A549 (cell line): ENCODE results near the gene TOR2A. TPM values are rescaled to one million over a fixed set of nuclear protein-coding genes. Genes with fewer than 3 reads are reported as not detected.

ENCODE experiments used
- ATAC-seq, 2 experiments: fragments of 200-7000 bp in 1 of 2; fragments of >200 bp in 1 of 2; cut with Nextera tagmentation in 1 of 2; cut with Tn5 transposase in 1 of 2; 3 replicates each; pipeline versions ENCODE4 v1.8.0 to v1.9.1; 2018 to 2020; ENCODE audit warnings: mild to moderate bottlenecking in 1 of 2, moderate library complexity in 1 of 2
- CTCF ChIA-PET: fragments of 300-600 bp; sonication (Branson Sonifier 250); formaldehyde crosslinking; extraction: SDS; loops from one replicate; lab custom pipeline; 2021; ENCODE audit warnings: antibody characterized with exemption, inconsistent platforms; lab: Yijun Ruan, JAX
- POLR2A ChIA-PET: fragments of 350-600 bp; formaldehyde crosslinking; extraction: SDS; loops from one replicate; lab custom pipeline; 2021; ENCODE audit warnings: antibody characterized with exemption, inconsistent platforms; lab: Yijun Ruan, JAX
- DNase-seq, 2 experiments: peaks; one replicate each; pipeline versions ENCODE4 v3.0.0 to v3.0.0-alpha.2; 2011 to 2016; ENCODE audit warnings: low read depth in 1 of 2, low spot score in 1 of 2
- FAIRE-seq: peaks from 2 replicates; lab custom pipeline; 2011; peaks lifted over from hg19 to GRCh38; lab: Jason Lieb, UNC
- H3K27ac ChIP-seq, 2 experiments: fragments of >200 bp; sonication (Bioruptor Twin); formaldehyde crosslinking; 3 replicates each; pipeline ENCODE4 v1.5.1; 2016 to 2017
- H3K4me1 ChIP-seq: fragments of >200 bp; sonication (Bioruptor Twin); formaldehyde crosslinking; 3 replicates; pipeline ENCODE4 v1.6.1; 2016
- H3K4me2 ChIP-seq: fragments of >200 bp; sonication (Bioruptor Twin); formaldehyde crosslinking; 3 replicates; pipeline ENCODE4 v1.6.1; 2016
- H3K4me3 ChIP-seq: fragments of >200 bp; sonication (Bioruptor Twin); formaldehyde crosslinking; 3 replicates; pipeline ENCODE4 v1.5.1; 2016
- H3K9me3 ChIP-seq: fragments of >200 bp; sonication (Bioruptor Twin); formaldehyde crosslinking; 3 replicates; pipeline ENCODE4 v1.6.1; 2016
- CEBPB ChIP-seq, 2 experiments: fragments of >200 bp in 1 of 2; sonication (Bioruptor Twin) in 1 of 2; formaldehyde crosslinking in 1 of 2; IDR thresholded peaks; 2 replicates each; pipeline ENCODE4 v1.6.1; 2012 to 2016
- EP300 ChIP-seq, 2 experiments: fragments of >200 bp; sonication (Bioruptor Twin); formaldehyde crosslinking; IDR thresholded peaks; 2 replicates in 1 of 2; 3 replicates in 1 of 2; pipeline ENCODE4 v1.6.1; 2016 to 2017
- GATA3 ChIP-seq: IDR thresholded peaks from 2 replicates; pipeline ENCODE4 v1.6.1; 2012; ENCODE audit warnings: borderline replicate concordance
- HOXA7 ChIP-seq: fragments of 250-450 bp; sonication (Bioruptor Pico); IDR thresholded peaks from 2 replicates; pipeline ENCODE4 v1.5.0; 2020; ENCODE audit warnings: mild to moderate bottlenecking, moderate library complexity
- JUN ChIP-seq, 2 experiments: fragments of >200 bp; sonication (Bioruptor Twin); formaldehyde crosslinking; IDR thresholded peaks; 2 replicates in 1 of 2; 3 replicates in 1 of 2; pipeline ENCODE4 v1.6.1; 2016 to 2017
- MAFK ChIP-seq: fragments of 450-650 bp; IDR thresholded peaks from 2 replicates; pipeline ENCODE4 v1.6.1; 2014; ENCODE audit not compliant: partially characterized antibody
- MAZ ChIP-seq: fragments of 150-350 bp; IDR thresholded peaks from 2 replicates; pipeline ENCODE4 v1.6.1; 2014; ENCODE audit warnings: antibody characterized with exemption, low read depth, low read length, borderline replicate concordance
- MYC ChIP-seq: IDR thresholded peaks from 2 replicates; pipeline ENCODE4 v1.6.1; 2012; ENCODE audit warnings: mild to moderate bottlenecking, inconsistent platforms, low read length, improper control_type of control experiment, borderline replicate concordance
- NR3C1 ChIP-seq: fragments of >200 bp; sonication (Bioruptor Twin); formaldehyde crosslinking; IDR thresholded peaks from 3 replicates; pipeline ENCODE4 v1.6.1; 2017
- PHF8 ChIP-seq: fragments of 200-600 bp; sonication (generic); IDR thresholded peaks from 2 replicates; pipeline ENCODE4 v1.6.1; 2016; ENCODE audit warnings: low read depth, mild to moderate bottlenecking, antibody characterized with exemption, moderate library complexity, borderline replicate concordance
- POLR2A ChIP-seq: IDR thresholded peaks from 2 replicates; pipeline ENCODE4 v1.6.1; 2012; ENCODE audit warnings: mild to moderate bottlenecking, low read length
- POLR2AphosphoS2 ChIP-seq: conservative IDR thresholded peaks from 2 replicates; pipeline ENCODE4 v1.6.1; 2012; ENCODE audit warnings: low read length, improper control_type of control experiment, inconsistent platforms
- RAD21 ChIP-seq, 2 experiments: fragments of >200 bp in 1 of 2; sonication (Bioruptor Twin) in 1 of 2; formaldehyde crosslinking in 1 of 2; IDR thresholded peaks in 1 of 2; conservative IDR thresholded peaks in 1 of 2; 2 replicates in 1 of 2; 3 replicates in 1 of 2; pipeline ENCODE4 v1.6.1; 2012 to 2018; ENCODE audit warnings: inconsistent platforms in 1 of 2
- RFX5 ChIP-seq: fragments of 450-650 bp; IDR thresholded peaks from 2 replicates; pipeline ENCODE4 v1.7.1; 2014; ENCODE audit warnings: antibody characterized with exemption, mild to moderate bottlenecking, moderate library complexity
- SMC3 ChIP-seq: fragments of >200 bp; sonication (Bioruptor Twin); formaldehyde crosslinking; IDR thresholded peaks from 3 replicates; pipeline ENCODE4 v1.6.1; 2018; ENCODE audit warnings: inconsistent platforms
- TP53 ChIP-seq: fragments of 250-450 bp; sonication (Bioruptor Pico); IDR thresholded peaks from 2 replicates; pipeline ENCODE4 v1.5.0; 2021; ENCODE audit warnings: mild to moderate bottlenecking, moderate library complexity
- ZC3H11A ChIP-seq: fragments of 450-650 bp; IDR thresholded peaks from 2 replicates; pipeline ENCODE4 v1.6.1; 2014; ENCODE audit warnings: antibody characterized with exemption, mild to moderate bottlenecking
- ZNF302 ChIP-seq: fragments of 250-450 bp; sonication (Bioruptor Pico); IDR thresholded peaks from 2 replicates; pipeline ENCODE4 v1.9.0; 2021; ENCODE audit warnings: inconsistent platforms, mild to moderate bottlenecking, moderate library complexity
- WGBS: methylation state at CpG from one replicate; pipeline ENCODE4 v1.1.6; 2017; ENCODE audit errors: missing lambda C conversion rate; 5-methylcytosine and 5-hydroxymethylcytosine counted together
- polyA minus RNA-seq: library from RNA; depleted of rRNA, polyadenylated mRNA; stranded (reverse); fragments of >200 nt; gene quantifications from 2 replicates; pipeline ENCODE4 v1.2.3, GENCODE V29; 2011; rRNA and poly(A)+ RNA removed
- polyA plus RNA-seq, 4 experiments: library from polyadenylated mRNA; depleted of rRNA in 3 of 4; stranded (reverse); fragments of >200 nt; fragmentation: RNase III in 1 of 4; extraction: RNeasy Plus Mini Kit Qiagen cat#74134 plus additional on column Dnase treatment in 1 of 4; gene quantifications; 2 replicates in 3 of 4; 3 replicates in 1 of 4; pipeline ENCODE4 v1.2.3, GENCODE V29; 2011 to 2017
- TF ChIP-seq, protein P1 (sequence below): fragments of >200 bp; sonication (Bioruptor Twin); formaldehyde crosslinking; IDR thresholded peaks from 3 replicates; pipeline ENCODE4 v1.5.1; 2016
- TF ChIP-seq, protein P2 (sequence below): fragments of >200 bp; sonication (Bioruptor Twin); formaldehyde crosslinking; IDR thresholded peaks from 3 replicates; pipeline ENCODE4 v1.6.1; 2016
- TF ChIP-seq, protein P3 (sequence below): fragments of 450-650 bp; IDR thresholded peaks from 2 replicates; pipeline ENCODE4 v1.6.1; 2014; ENCODE audit warnings: antibody characterized with exemption
- TF ChIP-seq, protein P4 (sequence below): IDR thresholded peaks from 2 replicates; pipeline ENCODE4 v1.6.1; 2012

The TOR2A gene
- polyA plus RNA-seq (2011; rRNA removed) (4.9 and 5.5 TPM in 2 replicates), polyA plus RNA-seq (2017; fragmentation: RNase III; extraction: RNeasy Plus Mini Kit Qiagen cat#74134 plus additional on column Dnase treatment) (9.4 to 9.6 TPM (median 9.5 TPM) in 3 replicates), polyA minus RNA-seq (4.1 and 5.1 TPM in 2 replicates)
- 15.0 and 22.1 TPM in 2 replicates for polyA plus RNA-seq (2012; cell fraction: cytosol; rRNA removed)
- 19.8 and 27.2 TPM in 2 replicates for polyA plus RNA-seq (2012; cell fraction: nucleus; rRNA removed)

DNA sequence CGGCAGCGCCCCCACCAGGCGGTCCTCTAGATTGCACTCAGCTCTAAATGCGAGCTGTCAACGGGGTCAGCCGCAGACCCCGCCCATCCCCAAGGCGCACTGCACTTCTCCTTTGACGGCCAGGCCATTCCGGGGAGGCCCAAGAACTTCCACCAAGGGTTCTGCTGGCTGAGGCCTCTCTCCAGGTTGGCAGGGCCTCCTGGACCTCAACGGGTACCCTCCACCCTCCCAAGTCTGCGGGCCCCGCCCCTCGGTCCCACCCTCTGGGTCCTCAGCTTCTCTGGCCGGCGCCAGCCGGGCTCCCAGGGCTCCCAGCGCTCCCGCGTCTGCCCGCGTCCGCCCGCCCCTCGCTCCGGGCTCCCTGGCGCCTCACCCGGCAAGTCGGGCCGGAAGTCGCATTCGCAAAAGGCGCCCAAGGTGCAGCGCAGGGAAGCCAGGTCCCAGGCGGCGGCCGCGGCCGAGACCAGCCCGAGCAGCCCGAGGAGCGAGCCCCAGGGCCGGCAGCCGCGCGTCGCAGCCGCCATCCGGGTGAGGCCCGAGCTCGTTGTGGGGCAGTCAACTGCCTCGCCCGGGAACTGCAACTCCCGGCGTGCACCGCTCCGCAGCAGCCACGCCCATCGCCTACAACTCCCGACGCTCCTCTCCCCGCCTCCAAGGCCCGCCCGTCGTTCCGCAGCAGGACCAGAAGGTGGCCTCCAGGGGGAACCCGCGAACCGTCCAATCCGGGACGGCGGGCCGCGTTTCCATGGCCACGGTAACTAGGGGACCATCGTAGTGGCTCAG is at the start of gene TOR2A:
Gene TOR2A, minus strand, starts transcription at position 548 of the 783 bp plus-strand sequence. Its CDS starts 24 bp downstream, at position 524.
- ChIA-PET CTCF (interaction anchor here (0.5 to 15.7 kb wide), 117 partner anchors 10 to 686 kb away, joined by 3 to 243 read pairs (median 5); partner anchors contain the start of genes CDK9, CFAP157, FPGS and LRSAM1), POLR2A (interaction anchor here (0.5 to 2.0 kb wide), 11 partner anchors 19 to 359 kb away, joined by 3 to 12 read pairs (median 3); partner anchors contain the start of genes CDK9, LRSAM1, PTRH1 and RPL12)
- peak within 1 kb of the TSS; percentile 96 for H3K27ac ChIP-seq
- no peaks in the 10 kb centered on the region for H3K9me3 ChIP-seq
- FAIRE-seq (peak; percentile 56), ATAC-seq (peak; percentile 92 to 95), DNase-seq (peak; percentile 91 to 97)
- under 1% methylated on average over 35 of the region's 76 CpGs for WGBS
- H3K4me2 ChIP-seq: peak within 1 kb of the TSS; percentile 86
- peak within 1 kb of the TSS; percentile 72 for H3K4me3 ChIP-seq
- peaks cover 12% of the 10 kb centered on the region for H3K4me1 ChIP-seq
- TF ChIP-seq, protein P1, sequence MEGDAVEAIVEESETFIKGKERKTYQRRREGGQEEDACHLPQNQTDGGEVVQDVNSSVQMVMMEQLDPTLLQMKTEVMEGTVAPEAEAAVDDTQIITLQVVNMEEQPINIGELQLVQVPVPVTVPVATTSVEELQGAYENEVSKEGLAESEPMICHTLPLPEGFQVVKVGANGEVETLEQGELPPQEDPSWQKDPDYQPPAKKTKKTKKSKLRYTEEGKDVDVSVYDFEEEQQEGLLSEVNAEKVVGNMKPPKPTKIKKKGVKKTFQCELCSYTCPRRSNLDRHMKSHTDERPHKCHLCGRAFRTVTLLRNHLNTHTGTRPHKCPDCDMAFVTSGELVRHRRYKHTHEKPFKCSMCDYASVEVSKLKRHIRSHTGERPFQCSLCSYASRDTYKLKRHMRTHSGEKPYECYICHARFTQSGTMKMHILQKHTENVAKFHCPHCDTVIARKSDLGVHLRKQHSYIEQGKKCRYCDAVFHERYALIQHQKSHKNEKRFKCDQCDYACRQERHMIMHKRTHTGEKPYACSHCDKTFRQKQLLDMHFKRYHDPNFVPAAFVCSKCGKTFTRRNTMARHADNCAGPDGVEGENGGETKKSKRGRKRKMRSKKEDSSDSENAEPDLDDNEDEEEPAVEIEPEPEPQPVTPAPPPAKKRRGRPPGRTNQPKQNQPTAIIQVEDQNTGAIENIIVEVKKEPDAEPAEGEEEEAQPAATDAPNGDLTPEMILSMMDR: peak; percentile 90
- TF ChIP-seq POLR2A (peak; percentile 78), MAFK (no peak), ZNF302 (CRISPR knock-in tag) (no peak), PHF8 (peak; percentile 75; the same call in 1 of the 2 replicates), HOXA7 (no peak), RFX5 (peak; percentile 94), TP53 (CRISPR knock-in tag) (no peak), CEBPB (IDR thresholded peaks at IDR 0.05) (no peak), NR3C1 (no peak), EP300 (IDR thresholded peaks at IDR 0.05) (no peak; a peak in 1 of 5 replicates), GATA3 (0 out of 2 replicates have a peak, but pooled peaks have one; percentile 9), POLR2AphosphoS2 (no peak), JUN (IDR thresholded peaks at IDR 0.05) (peak; percentile 29 to 76; a peak in 2 of 5 replicates), ZC3H11A (no peak), MYC (peak; percentile 62; the same call in 1 of the 2 replicates), SMC3 (peak; percentile 97), MAZ (no peak), RAD21 (conservative IDR thresholded peaks at IDR 0.05 in 1 of 2, IDR thresholded peaks at IDR 0.05 in 1 of 2) (peak; percentile 98)
- TF ChIP-seq, protein P2, sequence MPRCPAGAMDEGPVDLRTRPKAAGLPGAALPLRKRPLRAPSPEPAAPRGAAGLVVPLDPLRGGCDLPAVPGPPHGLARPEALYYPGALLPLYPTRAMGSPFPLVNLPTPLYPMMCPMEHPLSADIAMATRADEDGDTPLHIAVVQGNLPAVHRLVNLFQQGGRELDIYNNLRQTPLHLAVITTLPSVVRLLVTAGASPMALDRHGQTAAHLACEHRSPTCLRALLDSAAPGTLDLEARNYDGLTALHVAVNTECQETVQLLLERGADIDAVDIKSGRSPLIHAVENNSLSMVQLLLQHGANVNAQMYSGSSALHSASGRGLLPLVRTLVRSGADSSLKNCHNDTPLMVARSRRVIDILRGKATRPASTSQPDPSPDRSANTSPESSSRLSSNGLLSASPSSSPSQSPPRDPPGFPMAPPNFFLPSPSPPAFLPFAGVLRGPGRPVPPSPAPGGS: 0 out of 3 replicates have a peak, but pooled peaks have one; percentile 42
- TF ChIP-seq, protein P3, sequence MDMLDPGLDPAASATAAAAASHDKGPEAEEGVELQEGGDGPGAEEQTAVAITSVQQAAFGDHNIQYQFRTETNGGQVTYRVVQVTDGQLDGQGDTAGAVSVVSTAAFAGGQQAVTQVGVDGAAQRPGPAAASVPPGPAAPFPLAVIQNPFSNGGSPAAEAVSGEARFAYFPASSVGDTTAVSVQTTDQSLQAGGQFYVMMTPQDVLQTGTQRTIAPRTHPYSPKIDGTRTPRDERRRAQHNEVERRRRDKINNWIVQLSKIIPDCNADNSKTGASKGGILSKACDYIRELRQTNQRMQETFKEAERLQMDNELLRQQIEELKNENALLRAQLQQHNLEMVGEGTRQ: no peak
- TF ChIP-seq, protein P4, sequence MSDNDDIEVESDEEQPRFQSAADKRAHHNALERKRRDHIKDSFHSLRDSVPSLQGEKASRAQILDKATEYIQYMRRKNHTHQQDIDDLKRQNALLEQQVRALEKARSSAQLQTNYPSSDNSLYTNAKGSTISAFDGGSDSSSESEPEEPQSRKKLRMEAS: peak; percentile 60; the same call in 1 of the 2 replicates
